Mesendoderm (in vitro differentiated cells): ENCODE results near the gene CFAP45. TPM values are rescaled to one million over a fixed set of nuclear protein-coding genes. Genes with fewer than 3 reads are reported as not detected.

ENCODE experiments used
- small RNA-seq: library from polyadenylated mRNA; stranded (forward); fragments of <200 nt; extraction: miRNeasy Mini kit (QIAGEN cat#:217004); gene quantifications from one replicate; pipeline ENCODE3, GENCODE V24; 2013; ENCODE audit not compliant: insufficient read depth

Gene CFAP45

Small RNAs within 50 kb of the gene (small RNA-seq; reads per million reads assigned to genes)
- not detected for gene MIR4259
- gene RF00570 = not detected
